ENCODE measurements around the gene BAHCC1. TPM values are rescaled to one million over a fixed set of nuclear protein-coding genes. Genes with fewer than 3 reads are reported as not detected.

The BAHCC1 gene
- total and polyA plus RNA-seq, 9 of the 15 experiments (the other 6 are each of a cell fraction or from before 2014, with no cell fraction given), result 0.14 to 26.9 (median 5.0) TPM

GRCh38 chr17:81481073-81481799 lies 86.0 kb downstream of the BAHCC1 start (continued):
- no peak for TF ChIP-seq PKNOX1 (IDR thresholded peaks at IDR 0.05)
- TF ChIP-seq THRA (IDR thresholded peaks at IDR 0.05), result no peak
- 0 out of 2 replicates have a peak, but pooled peaks have one; percentile 45 for TF ChIP-seq NR3C1 (CRISPR knock-in tag; IDR thresholded peaks at IDR 0.05)
- TF ChIP-seq ZNF75A (CRISPR knock-in tag; IDR thresholded peaks at IDR 0.05), result no peak
- no peak; the same call in 1 of the 2 replicates for TF ChIP-seq ZBTB1 (CRISPR knock-in tag; IDR thresholded peaks at IDR 0.05; ENCODE audit: borderline replicate concordance, low read depth)
- no peak for TF ChIP-seq NCOA4 (IDR thresholded peaks at IDR 0.05; ENCODE audit: partially characterized antibody)
- TF ChIP-seq PRDM10 (IDR thresholded peaks at IDR 0.05; ENCODE audit: partially characterized antibody), result no peak
- TF ChIP-seq SMARCC2 (IDR thresholded peaks at IDR 0.05; ENCODE audit: low read depth), result no peak
- TF ChIP-seq HOXB6 (CRISPR knock-in tag; IDR thresholded peaks at IDR 0.05; ENCODE audit: borderline replicate concordance), result no peak
- no peak for TF ChIP-seq HBP1 (CRISPR knock-in tag; IDR thresholded peaks at IDR 0.05)
- TF ChIP-seq THAP12 (CRISPR knock-in tag; IDR thresholded peaks at IDR 0.05), result no peak; the same call in 1 of the 2 replicates
- TF ChIP-seq HDAC1 (IDR thresholded peaks at IDR 0.05), result no peak
- TF ChIP-seq MCM7 (IDR thresholded peaks at IDR 0.05), result no peak
- no peak for TF ChIP-seq MCM2 (IDR thresholded peaks at IDR 0.05; ENCODE audit: low read depth)
- no peak for TF ChIP-seq POLR2AphosphoS2 (IDR thresholded peaks at IDR 0.05; ENCODE audit: low read length)
- TF ChIP-seq XRCC3 (IDR thresholded peaks at IDR 0.05), result no peak
- TF ChIP-seq TRIM28 (IDR thresholded peaks at IDR 0.05), result no peak
- 0 out of 2 replicates have a peak, but pooled peaks have one; percentile 11 for TF ChIP-seq MECOM (CRISPR knock-in tag; IDR thresholded peaks at IDR 0.05)
